T follicular helper cell (primary cell): ENCODE results near the gene CDSN.
"Not testable (repeated sequence)": the region's sequence is repeated elsewhere in the genome, so short reads cannot be mapped to it uniquely, and the experiment has no call there.

Source experiments
- DNase-seq: peaks from one replicate; pipeline ENCODE4 v3.0.0-alpha.2; 2020; ENCODE audit warnings: low read depth
- total RNA-seq, 2 experiments: gene quantifications; one replicate each; lab custom pipeline; 2026; lab: John Stamatoyannopoulos, UW

CDSN gene, protein sequence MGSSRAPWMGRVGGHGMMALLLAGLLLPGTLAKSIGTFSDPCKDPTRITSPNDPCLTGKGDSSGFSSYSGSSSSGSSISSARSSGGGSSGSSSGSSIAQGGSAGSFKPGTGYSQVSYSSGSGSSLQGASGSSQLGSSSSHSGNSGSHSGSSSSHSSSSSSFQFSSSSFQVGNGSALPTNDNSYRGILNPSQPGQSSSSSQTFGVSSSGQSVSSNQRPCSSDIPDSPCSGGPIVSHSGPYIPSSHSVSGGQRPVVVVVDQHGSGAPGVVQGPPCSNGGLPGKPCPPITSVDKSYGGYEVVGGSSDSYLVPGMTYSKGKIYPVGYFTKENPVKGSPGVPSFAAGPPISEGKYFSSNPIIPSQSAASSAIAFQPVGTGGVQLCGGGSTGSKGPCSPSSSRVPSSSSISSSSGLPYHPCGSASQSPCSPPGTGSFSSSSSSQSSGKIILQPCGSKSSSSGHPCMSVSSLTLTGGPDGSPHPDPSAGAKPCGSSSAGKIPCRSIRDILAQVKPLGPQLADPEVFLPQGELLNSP
- 0 reads per million in 2 experiments for total RNA-seq

DNA sequence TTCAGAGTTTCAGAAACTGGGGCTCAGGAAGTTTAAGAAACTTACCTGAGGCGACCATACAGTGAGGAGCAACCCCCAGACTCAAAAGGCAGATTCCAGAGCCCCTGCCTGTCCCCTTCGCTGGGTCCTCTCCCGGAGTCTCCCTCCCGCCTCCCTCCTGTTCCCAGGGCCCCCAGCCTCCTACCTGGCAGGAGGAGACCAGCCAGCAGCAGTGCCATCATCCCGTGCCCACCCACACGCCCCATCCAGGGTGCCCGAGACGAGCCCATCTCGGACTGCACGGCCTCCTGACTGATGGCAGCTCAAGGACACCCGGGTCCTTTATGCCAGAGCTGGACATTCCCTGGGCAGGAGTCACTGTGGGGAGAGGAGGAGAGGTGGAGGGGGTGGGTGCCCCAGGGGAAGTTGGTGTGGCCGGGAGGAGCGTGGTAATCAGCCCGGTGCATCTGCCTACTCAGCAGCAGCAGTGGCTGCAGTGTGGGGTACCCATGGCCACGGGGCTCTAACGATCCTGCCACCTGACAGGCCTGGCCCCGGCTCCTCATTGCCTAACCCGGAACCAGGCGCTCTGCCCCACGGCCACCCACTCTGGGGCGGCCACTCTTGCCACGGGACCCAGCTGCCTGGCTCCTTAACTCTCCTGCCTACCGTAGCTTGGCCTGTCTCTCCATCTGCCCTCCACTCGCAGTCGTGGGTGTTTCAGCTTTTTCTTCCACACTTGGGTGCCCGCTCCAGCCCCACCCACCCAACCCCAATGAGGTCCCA, at the start of gene CDSN:
CDSN (minus strand) TSS at position 296 of the 765 bp plus-strand sequence; CDS start at position 269, 27 bp downstream.
- no peak for DNase-seq

DNA sequence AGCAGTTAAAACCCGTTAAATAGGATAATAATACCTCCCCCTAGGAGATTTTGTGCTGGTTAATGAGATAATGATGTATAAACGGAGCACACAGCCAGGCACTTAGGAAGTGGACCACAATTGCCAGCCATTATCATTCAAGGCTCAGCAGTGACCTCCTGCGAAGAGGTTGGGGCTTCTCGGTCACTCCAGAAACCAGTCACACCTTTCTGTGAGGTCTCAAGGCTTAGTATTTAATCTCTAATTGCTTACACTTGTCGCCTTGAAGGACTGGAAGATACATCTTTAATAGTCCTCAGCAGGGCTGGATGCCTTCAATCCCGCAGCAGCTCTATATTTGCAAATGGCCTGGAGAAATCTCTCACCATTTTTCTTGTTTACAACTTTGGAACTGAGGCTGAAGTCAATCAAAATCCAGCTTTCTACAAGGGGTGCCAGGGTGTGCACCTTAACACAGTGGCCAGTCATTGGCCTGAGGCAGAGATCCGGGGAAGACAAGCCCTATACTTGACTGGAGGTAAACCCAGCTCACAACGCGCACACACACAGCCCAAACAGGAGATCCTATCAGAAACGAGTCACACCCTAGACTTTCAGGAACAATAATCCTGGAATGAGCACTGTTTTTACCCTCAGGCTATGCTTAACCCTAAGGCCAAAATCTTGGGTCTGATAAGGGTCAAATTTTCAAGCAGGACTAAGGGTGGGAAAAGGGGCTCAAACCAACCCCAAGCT, 49.0 kb upstream of the CDSN start:
- DNase-seq: no peak

DNA sequence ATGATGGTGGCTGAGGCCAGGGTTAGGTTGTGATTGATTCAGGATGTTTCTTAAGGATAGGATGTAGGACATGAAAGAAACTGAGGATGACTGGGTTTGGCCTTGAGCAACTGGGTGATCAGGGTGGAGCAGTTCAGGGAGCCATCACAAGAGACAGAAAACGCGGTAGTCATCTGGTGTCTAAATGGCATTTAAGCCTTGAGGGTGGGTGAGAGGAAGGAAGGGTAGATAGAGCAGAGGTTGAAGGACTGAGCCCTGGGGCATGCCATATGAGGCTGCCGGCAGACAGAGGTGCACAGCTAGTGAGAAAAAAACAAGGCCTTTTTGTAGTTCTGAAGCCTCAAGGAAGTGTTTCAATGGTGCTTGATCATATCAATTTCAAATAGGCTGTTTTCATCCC, 48.4 kb upstream of the CDSN start:
- no peak for DNase-seq

DNA sequence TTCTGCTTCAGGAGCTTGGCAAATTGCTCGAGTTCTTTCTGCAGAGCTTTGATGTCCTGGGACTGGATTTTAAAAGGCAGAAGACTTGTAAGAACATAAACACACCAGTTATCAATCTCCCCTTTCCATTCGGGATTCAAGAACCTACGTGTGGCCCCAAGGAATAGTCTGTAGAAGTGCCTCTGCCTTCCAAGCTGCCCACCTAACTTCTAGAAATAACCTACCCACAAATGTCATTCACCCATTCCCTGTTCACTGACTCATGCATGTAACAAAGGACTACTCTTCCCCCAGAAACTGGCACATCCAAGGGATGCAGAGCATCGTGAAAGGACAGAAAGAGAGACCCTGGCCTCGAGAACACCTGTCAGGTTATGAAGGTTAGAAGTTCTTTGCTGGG, 45.7 kb upstream of the CDSN start:
- no peak for DNase-seq

DNA sequence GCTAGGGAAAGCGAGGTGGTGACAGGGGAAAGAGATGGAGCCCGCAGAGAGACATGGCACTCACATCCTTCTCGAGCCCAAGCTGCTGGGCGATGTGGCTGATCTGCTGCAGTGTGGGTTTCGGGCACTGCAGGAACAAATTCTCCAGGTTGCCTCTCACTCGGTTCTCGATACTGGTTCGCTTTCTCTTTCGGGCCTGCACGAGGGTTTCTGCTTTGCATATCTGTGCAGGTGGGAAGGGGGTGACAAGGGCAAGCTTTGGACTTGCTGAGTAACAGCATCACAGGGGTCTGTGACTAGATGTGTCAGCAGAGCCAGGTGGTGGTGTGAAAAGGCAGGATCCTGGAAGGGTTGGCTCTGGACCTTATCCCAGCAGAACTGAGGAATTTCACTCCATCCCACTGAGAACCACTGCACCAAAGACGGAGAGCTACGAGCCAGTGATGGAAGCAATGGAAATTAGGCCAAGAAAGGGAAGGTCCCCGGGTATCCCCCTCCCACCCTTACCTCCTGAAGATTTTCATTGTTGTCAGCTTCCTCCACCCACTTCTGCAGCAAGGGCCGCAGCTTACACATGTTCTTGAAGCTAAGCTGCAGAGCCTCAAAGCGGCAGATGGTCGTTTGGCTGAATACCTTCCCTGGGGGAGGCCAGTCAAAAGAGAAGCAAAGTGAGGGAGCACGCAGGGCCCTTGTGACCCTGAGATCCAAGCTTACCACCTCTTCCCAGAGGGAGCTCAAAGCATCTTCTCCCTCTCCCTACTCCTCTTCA, 45.0 kb upstream of the CDSN start:
- not testable (repeated sequence) for DNase-seq

DNA sequence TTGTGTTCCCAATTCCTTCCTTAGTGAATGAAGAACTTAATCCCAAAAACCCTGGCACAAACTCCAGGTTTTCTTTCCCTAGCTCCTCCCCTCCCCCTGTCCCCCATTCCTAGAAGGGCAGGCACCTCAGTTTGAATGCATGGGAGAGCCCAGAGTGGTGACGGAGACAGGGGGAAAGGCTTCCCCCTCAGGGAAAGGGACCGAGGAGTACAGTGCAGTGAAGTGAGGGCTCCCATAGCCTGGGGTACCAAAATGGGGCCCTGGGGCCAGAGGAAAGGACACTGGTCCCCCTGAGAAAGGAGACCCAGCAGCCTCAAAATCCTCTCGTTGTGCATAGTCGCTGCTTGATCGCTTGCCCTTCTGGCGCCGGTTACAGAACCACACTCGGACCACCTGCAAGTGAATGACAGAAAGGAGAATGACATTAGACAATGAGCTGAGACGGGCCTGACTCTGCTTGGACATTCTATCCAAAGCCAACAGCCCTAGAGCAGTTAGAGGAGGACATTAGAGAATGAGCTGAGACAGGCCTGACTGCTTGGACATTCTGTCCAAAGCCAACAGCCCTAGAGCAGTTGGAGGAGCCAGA, 44.3 kb upstream of the CDSN start:
- DNase-seq: not testable (repeated sequence)

DNA sequence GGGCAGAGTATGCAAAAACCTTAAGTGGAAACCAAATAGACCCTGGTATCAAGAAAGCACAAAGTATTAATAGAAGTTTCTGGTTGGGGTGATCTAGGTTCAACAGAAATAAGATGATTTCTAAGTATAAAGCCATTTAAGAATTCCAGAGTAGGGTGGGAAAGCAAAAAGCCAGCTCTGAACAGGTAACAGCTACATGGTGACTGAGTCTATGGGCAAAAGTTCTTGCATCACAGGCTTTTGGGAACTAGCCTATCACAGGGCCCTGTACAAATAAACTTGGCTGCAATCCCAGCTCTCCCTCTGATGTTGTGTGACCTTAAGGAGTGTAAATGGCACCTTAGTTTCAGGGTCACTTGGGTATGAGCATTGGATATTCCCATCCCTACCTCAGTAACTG, 43.7 kb upstream of the CDSN start:
- DNase-seq: no peak

DNA sequence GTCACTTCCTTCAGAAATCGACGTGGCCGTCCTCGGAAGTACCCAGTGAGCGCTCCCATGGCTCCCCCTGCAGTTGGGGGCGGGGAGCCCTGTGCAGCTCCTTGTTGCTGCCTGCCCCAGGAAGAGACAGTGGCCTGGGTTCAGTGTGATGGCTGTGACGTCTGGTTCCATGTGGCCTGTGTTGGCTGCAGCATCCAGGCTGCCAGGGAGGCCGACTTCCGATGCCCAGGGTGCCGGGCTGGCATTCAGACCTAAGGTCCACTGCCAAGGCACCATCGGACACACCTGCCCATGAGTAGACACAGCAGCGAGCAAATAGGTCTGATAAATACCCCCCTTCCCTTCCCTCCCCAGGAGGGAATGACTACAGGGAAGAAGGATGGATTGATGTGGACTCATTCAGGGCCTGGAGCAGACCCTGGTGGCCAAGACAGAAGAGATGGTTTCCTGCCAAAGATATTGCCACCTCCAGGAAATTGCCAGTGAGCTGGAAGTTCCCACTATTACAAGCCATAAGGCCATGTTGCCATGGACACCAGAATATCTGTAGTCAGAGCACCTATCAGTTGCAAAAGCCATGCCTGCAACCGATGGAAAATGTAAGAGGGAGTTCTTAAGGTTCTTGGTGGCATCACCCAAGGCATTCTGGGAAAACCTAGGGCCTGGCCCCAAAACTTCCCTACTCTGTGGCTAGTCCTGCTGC, 42.4 kb upstream of the CDSN start:
- DNase-seq: no peak

DNA sequence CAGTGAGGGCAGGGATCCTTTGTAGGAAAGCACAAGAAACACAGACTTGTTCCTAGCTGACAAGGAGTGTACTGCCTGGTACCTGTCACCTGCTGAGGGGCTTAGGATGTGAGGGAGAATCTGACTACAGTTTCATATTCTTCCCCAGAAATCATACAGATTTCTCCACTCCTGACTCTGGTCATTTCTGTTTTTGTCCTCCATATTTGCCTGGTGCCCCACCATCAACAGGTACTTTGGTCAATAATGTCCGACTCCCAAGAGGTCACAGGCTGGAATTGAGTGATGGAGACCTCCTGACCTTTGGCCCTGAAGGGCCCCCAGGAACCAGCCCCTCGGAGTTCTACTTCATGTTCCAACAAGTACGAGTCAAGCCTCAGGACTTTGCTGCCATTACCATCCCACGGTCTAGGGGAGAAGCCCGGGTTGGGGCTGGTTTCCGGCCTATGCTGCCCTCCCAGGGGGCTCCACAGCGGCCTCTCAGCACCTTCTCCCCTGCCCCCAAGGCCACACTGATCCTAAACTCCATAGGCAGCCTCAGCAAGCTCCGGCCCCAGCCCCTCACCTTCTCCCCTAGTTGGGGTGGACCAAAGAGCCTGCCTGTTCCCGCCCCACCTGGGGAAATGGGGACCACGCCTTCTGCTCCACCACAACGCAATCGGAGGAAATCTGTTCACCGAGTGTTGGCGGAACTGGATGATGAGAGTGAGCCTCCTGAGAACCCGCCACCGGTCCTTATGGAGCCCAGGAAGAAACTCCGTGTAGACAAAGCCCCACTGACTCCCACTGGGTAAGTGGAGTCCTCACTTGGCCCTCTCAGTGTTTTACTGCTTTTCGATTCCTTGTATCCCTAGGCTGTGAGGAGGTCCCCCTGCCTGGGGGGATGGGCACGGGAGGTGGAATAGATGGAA, 41.2 kb upstream of the CDSN start:
- DNase-seq: no peak

DNA sequence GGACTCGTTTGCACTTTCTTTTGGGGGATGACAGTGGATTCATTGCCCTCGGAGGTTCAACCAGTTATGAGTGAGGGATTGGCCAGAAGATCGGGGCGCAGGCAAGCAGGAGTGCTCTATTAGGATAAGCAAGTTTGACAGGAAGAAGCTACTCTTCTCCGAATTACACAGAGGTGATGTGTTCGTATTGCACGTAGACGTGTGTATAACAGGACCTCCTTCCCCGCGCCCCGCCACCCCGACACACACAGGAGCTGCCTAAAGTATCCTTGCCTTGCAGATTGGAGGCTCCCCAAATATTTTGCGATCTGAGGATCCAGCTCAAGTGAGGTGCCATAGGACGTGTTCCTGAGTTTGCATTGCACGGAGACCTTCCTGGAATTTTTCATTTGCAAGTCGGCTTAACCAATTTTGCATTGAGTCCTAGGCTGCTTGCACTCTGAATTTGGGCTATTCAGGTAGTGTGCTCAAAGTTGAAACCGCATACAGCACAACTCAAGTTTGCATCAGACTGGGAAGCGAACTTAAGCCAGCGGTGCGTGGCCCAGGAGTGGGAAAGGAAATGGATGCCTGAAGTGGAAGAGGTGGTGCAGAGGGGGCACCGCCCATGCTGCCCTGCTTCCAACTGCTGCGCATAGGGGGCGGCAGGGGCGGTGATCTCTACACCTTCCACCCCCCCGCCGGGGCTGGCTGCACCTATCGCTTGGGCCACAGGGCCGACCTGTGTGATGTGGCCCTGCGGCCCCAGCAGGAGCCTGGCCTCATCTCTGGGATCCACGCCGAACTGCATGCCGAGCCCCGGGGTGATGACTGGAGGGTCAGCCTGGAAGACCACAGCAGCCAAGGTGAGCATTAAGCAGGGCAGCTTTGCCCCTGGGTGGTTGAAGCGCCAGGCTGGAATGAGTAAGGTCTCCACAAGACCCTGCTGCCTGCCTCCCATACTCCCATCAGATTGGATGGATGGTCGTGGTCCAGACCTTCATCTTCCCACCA, 38.9 kb upstream of the CDSN start:
- no peak for DNase-seq

DNA sequence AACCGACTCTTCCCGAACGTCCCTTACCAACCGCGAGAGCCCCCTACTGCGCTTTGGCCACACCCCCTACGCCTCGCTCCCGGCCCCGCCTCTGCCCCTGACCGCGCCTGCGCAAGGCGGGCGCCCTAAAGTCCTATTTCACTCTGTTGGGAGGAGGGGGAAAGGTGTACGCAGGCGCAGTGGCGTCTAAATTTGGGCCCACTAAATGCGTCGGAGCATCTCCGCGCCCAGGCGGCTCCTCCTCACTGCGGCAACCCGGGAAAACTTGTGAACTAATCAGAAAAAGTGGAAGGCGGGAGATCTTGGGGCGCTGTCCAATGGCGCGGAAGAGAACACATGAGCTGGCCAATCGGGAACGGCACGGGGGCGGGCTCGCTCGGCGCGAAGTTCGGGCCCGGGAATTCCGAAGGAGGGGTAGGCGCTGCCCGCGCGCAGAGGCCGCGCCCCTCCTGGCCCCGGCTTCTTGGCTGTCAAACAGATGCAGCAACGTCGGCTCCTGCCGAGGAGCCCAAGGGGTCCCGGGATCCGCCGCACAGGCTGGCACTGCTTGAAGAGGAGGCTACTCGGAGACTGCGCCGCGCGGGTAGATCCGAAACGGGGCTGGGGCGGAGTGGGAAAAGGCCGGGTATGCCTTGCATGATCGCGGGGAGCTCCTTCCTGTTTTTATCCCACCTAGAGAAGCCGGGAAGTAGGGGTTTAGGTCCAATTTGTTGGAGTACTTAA, 38.1 kb upstream of the CDSN start, which contains the start of gene TCF19:
TCF19 (plus strand) TSS at position 450 of the 723 bp plus-strand sequence. CDS start 881 bp downstream, outside the sequence.
- DNase-seq: peak; percentile 99

DNA sequence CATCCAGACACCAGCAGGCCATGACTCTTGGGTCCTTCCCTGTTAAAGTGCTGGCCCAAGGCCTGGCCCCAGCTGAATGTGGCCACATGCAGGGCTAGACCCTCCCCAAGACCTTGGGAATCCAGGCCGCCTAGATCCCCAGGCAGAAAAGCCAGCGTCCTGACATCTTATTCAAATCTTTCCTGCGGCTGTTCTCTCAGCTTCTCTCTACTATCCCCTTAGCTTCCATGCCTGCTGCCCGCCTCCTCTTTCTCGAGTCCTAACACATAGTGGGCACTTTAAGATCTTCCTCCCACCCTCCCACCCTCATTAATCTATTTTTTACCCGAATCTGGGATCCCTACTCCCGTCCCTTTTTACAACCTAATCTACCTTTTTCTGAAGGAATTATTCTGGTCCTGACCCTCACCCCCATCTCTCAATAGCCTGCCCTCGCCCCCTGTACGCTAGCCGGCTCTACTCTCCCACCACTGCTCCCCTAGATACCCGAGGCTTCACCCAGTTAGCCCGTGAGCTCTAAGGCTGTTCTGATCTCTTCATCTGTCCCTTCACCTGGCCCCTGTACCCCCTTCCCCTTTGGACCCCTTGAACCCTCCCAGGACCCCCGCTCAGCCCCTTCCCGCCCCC, 37.4 kb upstream of the CDSN start, which contains the start of gene CCHCR1:
CCHCR1 (minus strand) TSS at position 290 of the 627 bp plus-strand sequence; CDS start at position 88, 202 bp downstream.
- no peak for DNase-seq

DNA sequence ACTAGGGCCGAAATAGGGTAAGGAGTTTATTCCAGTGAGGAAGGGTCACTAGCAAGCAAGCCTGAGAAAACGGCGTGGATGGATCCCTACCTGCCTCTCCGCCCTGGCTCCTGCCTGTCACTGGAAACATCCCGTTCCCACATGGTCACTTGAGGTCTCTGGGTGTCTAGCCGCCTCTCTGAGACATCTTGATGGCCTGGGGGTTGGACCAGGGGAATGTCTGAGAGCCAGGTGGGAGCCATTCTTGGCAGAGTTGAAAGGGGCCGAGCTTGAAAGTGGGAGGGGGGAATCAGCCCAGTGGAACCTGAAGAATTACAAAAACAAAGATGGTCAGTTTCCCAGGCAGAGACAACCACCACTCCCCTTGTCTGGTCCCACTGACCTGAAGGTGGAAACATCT, 36.4 kb upstream of the CDSN start:
- no peak for DNase-seq

DNA sequence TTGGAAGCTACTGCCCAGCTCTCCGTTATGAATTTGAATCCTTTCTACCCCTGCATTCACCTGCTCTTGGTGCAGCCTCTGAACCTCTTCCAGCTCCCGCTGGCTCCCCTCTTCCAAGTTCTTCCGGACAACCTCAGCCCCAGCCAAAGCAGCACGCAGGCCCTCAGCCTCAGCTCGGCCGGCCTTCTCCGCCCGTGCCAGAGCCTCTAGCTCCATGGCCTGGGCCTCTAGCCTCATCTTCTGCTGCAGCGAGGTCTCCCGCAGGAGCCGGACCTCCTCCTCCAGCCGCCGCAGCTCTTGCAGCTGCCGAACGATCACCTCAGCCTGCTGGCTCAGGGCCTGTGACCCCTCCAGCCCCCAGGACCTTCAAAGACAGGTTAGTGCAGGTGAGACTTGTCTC, 34.2 kb upstream of the CDSN start:
- no peak for DNase-seq

DNA sequence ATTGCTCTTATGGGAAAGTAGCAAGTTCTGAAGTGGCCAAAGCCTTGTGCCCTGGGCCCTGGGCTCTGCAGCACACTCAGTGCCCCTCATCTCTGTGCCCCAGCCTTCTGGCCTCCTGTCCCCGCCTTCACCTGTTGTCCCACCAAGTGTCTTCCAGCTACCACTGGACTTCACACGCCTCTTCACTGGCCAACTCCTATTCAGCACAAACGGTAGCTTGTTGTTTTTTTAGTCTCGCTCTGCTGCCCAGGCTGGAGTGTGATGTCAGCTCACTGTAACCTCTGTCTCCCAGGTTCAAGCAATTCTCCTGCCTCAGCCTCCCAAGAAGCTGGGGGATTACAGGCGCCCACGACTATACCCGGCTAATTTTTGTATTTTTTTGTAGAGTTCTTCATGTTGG, 32.5 kb upstream of the CDSN start:
- no peak for DNase-seq

DNA sequence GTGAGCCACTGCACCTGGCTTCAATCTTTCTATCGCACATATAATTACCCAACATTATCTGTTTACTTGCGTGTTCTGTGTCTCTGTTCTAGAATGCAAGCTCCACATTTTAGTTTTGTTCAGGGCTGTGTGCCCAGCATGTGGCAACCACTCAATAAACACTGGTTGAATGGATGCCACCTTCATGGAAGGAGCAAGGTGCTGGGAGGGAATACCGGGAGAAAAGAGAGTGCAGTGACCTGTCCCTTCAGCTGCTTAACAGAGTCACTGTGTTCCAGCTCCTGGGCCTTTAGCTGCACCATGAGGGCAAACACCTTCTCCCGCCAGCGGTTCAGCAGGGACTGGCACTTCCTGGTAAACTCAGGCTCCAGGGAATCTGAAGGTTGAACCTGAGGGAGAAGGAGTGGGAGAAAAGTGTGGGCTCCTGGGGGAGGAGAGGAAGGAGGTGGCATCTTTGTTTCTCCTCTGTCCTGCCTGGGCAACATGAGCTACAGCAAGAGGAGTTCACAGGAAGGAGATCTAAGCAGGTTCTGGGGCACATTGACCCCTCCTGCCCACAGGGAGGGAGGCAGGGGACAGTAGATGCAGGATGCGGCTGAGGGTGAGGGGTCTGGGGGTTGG, 29.7 kb upstream of the CDSN start:
- no peak for DNase-seq
